Right lobe of liver (tissue), 6 donors: ENCODE measurements around the gene CTDSP2. TPM values are rescaled to one million over a fixed set of nuclear protein-coding genes. Genes with fewer than 3 reads are reported as not detected.
A peak's percentile ranks its signal among the peaks of the same experiment; 100 is the strongest.
"Not testable (repeated sequence)": the region's sequence is repeated elsewhere in the genome, so short reads cannot be mapped to it uniquely, and the experiment has no call there.

Source experiments
- ATAC-seq, 4 donors: fragments of 200-7000 bp; cut with Tn5 transposase; one replicate each; pipeline ENCODE4 v1.9.1; 2020; ENCODE audit warnings: mild to moderate bottlenecking in 4 of 4, moderate library complexity in 4 of 4
- DNase-seq, 3 donors: peaks; one replicate each; pipeline ENCODE4 v3.0.0-alpha.2; 2020
- H3K27ac ChIP-seq, 3 donors: fragments of 200-600 bp; one replicate each; pipeline ENCODE4 v1.8.0; 2022
- H3K27me3 ChIP-seq, 2 donors: fragments of 200-600 bp; one replicate each; pipeline ENCODE4 v1.8.0; 2022
- H3K36me3 ChIP-seq, 4 donors: fragments of 200-600 bp; sonication (generic) in 1 of 4; one replicate each; pipeline versions ENCODE4 v1.5.1 to v1.8.0; 2017 to 2022; ENCODE audit warnings: control low read depth in 1 of 4
- H3K4me1 ChIP-seq, 4 donors: fragments of 200-600 bp; sonication (generic) in 1 of 4; one replicate each; pipeline versions ENCODE4 v1.5.1 to v1.8.0; 2017 to 2022; ENCODE audit warnings: control low read depth in 1 of 4
- H3K4me3 ChIP-seq, 3 donors: fragments of 200-600 bp; one replicate each; pipeline ENCODE4 v1.8.0; 2022
- H3K9me3 ChIP-seq, 4 donors: fragments of 200-600 bp; sonication (generic) in 1 of 4; one replicate each; pipeline versions ENCODE4 v1.5.1 to v1.8.0; 2017 to 2022; ENCODE audit warnings: control low read depth in 1 of 4
- CTCF ChIP-seq, 4 donors: fragments of 200-600 bp in 3 of 4; fragments of 450-650 bp in 1 of 4; IDR thresholded peaks; one replicate each; pipeline versions ENCODE4 v1.5.1 to v1.8.0; 2016 to 2022; ENCODE audit warnings: antibody characterized with exemption in 4 of 4, mild to moderate bottlenecking in 2 of 4
- POLR2A ChIP-seq: fragments of 450-650 bp; IDR thresholded peaks from one replicate; pipeline ENCODE4 v1.6.1; 2017; ENCODE audit warnings: antibody characterized with exemption, mild to moderate bottlenecking
- WGBS: methylation state at CpG from one replicate; pipeline ENCODE4 v1.1.6; 2018; ENCODE audit warnings: low coverage, low lambda C conversion rate; ENCODE audit not compliant: insufficient coverage; ENCODE audit errors: missing lambda C conversion rate; 5-methylcytosine and 5-hydroxymethylcytosine counted together
- intact Hi-C, 2 donors: fragments of 100-400 bp; cut with DNase I; formaldehyde crosslinking; loops; one replicate each; pipeline versions ENCODE4 v1.11.2 to v1.14.1; 2022
- total RNA-seq, 6 experiments: library from RNA; depleted of rRNA in 2 of 6; stranded (reverse); fragments of >200 nt in 2 of 6; fragmentation: NEBNext Ultra II Directional in 3 of 6; extraction: Animal tissue kit (Norgen Biotek cat#: 25700) in 3 of 6; gene quantifications; one replicate each; pipeline versions ENCODE4 v1.1.0 to v1.2.4, GENCODE V29; 2016 to 2023
- donor health status: DM: no; HTN: yes; CAD: no.
- donor health status: DM: no; HTN: no; CAD: no.
- donor health status: DM: no; HTN: no; CAD: no.
- donor health status: DM: no; HTN: yes; CAD: no.
- donor health status: DM: no; HTN: yes; CAD: no.

The CTDSP2 gene
- total RNA-seq, 6 experiments from 2014 or later = 39.3 to 84.2 (median 64.7) TPM

GRCh38 chr12:57823908-57824640 lies 22.5 kb downstream of the CTDSP2 start:
- H3K27ac ChIP-seq = no peak overlapping the region
- TF ChIP-seq POLR2A (no peak), CTCF (IDR thresholded peaks at IDR 0.05) (no peak)
- ATAC-seq = no peak

GRCh38 chr12:57823131-57823907 lies 23.2 kb downstream of the CTDSP2 start:
- TF ChIP-seq CTCF (IDR thresholded peaks at IDR 0.05) = no peak
- TF ChIP-seq POLR2A = no peak
- 93% methylated on average over 5 of the region's 17 CpGs for WGBS

More at GRCh38 chr12:57823908-57824640, 22.5 kb downstream of the CTDSP2 start:
- Histone ChIP-seq H3K36me3 (peaks cover 13 to 73% (median 60%) of the 10 kb centered on the region in 4 donors), H3K27me3 (no peaks in the 10 kb centered on the region), H3K9me3 (no peaks in the 10 kb centered on the region), H3K4me3 (no peak overlapping the region), H3K4me1 (peaks cover 0 to 15% (median 6%) of the 10 kb centered on the region in 4 donors)
- intact Hi-C loops = no loop called here
- WGBS = 90% methylated on average over 6 of the region's 18 CpGs
- DNase-seq = no peak

DNA sequence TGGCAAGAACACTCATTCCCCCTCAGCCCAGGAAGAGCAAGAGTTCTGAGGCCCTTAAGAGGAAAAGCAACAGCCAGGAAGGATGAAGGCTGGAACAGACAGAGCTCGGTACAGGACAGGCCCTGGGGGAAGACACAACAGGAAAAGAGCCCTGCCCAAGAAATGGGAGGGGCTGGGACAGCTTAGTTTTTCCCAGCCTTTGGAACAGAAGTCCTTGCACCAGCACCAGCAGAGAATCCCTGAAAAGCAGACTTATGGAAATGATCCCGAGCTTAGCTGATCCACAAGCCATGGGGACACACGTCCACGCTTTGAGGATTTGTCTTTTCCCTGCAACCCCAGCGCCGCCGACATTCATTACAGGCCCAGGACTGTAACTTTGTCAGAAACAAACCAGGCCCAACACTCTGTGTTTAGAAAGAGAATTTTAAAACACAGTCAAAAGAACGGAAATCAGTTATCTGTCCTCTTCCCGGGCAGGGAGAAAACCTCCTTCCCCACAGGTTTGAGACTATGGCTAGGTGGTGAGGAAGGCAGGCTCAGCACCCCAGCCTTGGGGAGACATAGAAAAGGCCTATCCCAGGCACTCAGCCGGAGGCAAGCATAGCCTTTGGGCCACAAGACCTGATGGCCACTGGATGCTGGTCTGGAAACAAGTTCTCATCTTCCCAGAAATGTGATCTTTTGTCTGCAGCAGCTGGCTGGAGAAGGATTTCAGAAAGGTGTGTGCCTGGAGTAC lies 24.0 kb downstream of the CTDSP2 start:
- no peaks in the 10 kb centered on the region for H3K27me3 ChIP-seq
- H3K36me3 ChIP-seq = peaks cover 13 to 58% (median 49%) of the 10 kb centered on the region in 4 donors
- no peaks in the 10 kb centered on the region for H3K9me3 ChIP-seq
- TF ChIP-seq POLR2A (no peak), CTCF (IDR thresholded peaks at IDR 0.05) (no peak)
- intact Hi-C loops = no loop called here
- H3K27ac ChIP-seq = no peak overlapping the region
- peaks cover 0 to 18% (median 6%) of the 10 kb centered on the region in 4 donors for H3K4me1 ChIP-seq
- H3K4me3 ChIP-seq = no peak overlapping the region
- DNase-seq = no peak
- WGBS = 72% methylated on average over 5 of the region's 10 CpGs
- ATAC-seq = peak; percentile 10 to 61 (median 18)

More at GRCh38 chr12:57823131-57823907, 23.2 kb downstream of the CTDSP2 start:
- DNase-seq (no peak), ATAC-seq (no peak)
- H3K36me3 ChIP-seq = peaks cover 13 to 66% (median 56%) of the 10 kb centered on the region in 4 donors
- H3K27me3 ChIP-seq = no peaks in the 10 kb centered on the region
- intact Hi-C loops = no loop called here
- no peak overlapping the region for H3K4me3 ChIP-seq
- H3K9me3 ChIP-seq = no peaks in the 10 kb centered on the region
- H3K4me1 ChIP-seq = peaks cover 0 to 18% (median 6%) of the 10 kb centered on the region in 4 donors
- no peak overlapping the region for H3K27ac ChIP-seq

DNA sequence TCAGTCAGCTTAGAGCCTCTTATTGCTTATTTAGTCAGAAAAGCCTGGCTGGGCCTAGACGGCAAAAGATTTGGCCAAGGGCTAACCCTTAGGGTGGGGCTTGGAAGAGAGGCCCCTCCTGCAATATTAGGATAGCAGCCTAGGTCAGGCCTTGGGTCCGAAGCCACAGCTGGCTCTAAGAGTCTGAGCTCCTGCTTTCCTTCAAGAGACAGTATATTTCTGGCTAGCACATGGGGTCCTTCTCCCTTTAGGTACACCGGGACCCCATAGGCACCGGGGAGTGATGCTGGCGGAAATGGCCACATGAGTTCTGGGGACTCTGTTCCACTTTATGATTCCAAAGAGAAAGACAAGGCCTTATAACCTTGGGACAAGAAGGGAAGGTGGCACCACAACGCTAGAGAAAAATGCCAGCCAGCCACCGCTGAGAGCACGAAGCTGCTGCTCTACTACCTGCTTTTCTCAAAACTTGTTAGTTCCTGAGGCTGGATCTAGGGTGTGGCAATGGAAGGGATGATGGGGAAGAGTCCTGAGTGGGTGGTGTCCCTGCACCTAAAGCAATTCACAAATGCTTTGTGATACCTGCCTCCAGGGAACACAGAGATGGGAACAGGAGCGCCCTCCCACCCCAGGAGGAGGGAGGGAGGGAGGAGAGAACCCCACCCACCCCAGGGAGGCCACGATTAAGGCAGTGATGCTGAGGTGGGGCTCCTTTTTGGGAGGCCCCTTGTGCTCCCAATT lies 24.9 kb downstream of the CTDSP2 start:
- Histone ChIP-seq H3K4me1 (peaks cover 0 to 28% (median 6%) of the 10 kb centered on the region in 4 donors), H3K27me3 (no peaks in the 10 kb centered on the region), H3K4me3 (no peak overlapping the region), H3K9me3 (no peaks in the 10 kb centered on the region), H3K36me3 (peaks cover 13 to 49% (median 43%) of the 10 kb centered on the region in 4 donors), H3K27ac (no peak overlapping the region)
- DNase-seq (no peak), ATAC-seq (no peak)
- no peak for TF ChIP-seq CTCF (IDR thresholded peaks at IDR 0.05)
- no peak for TF ChIP-seq POLR2A
- WGBS = 44% methylated on average over 1 of the region's 10 CpGs
- intact Hi-C loops = no loop called here

DNA sequence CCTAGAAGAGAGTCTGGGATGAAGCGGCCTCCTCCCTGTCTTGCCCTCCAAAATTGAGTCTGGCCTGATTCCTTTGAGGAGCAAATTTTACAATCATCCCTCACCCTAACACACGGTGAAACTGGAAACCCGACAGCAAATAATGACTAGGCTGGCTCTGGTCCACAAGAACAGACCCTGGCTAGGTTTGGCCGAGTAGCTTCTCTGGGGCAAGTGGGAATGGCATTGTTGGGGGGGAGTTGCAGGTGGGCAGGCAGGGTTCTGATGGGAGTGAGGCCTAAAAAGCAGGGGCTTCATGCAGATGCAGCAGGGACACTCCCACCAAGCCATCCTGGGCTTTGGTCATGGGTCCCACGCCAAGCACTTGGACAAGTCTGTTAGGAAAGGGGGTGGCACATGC lies 25.5 kb downstream of the CTDSP2 start:
- H3K4me3 ChIP-seq, DNase-seq, intact Hi-C loops, H3K9me3 ChIP-seq, H3K27ac ChIP-seq, ATAC-seq, H3K27me3 ChIP-seq: not testable (repeated sequence)
- Histone ChIP-seq H3K36me3 (peaks cover 6 to 43% (median 37%) of the 10 kb centered on the region in 4 donors), H3K4me1 (peaks cover 0 to 32% (median 6%) of the 10 kb centered on the region in 4 donors)
- WGBS = 75% methylated on average over 5 of the region's 5 CpGs

DNA sequence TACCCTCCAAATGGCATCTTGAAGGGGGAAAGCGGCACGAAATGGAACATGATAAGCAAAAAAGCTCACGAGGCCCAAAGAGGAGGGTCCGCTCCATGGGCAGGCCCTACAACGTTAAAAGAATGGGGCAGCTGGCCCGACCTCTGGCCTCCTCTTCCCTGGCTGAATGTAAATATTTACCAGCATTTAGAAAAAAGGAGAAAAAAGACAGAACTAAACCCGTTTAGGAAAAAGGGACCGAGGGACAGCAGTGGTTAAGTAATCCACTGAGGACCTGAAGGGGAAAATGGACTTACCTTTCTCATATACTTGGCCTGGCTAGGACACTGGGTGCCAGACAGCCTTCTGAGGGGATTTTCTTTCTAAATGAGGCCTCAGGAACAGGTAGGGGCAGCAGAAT lies 26.4 kb downstream of the CTDSP2 start:
- Histone ChIP-seq H3K4me1 (peaks cover 0 to 32% (median 6%) of the 10 kb centered on the region in 4 donors), H3K36me3 (peaks cover 6 to 34% (median 29%) of the 10 kb centered on the region in 4 donors)
- intact Hi-C loops = not testable (repeated sequence)

More for the DNA sequence above, 26.4 kb downstream of the CTDSP2 start:
- H3K4me3 ChIP-seq, H3K27ac ChIP-seq, H3K27me3 ChIP-seq, H3K9me3 ChIP-seq, DNase-seq: not testable (repeated sequence)
- 43% methylated on average over 8 of the region's 8 CpGs for WGBS
- ATAC-seq = peak in 2 of 4 donors; percentile 5 to 33
